ENCODE results near the gene AHNAK2.

The AHNAK2 gene

DNA sequence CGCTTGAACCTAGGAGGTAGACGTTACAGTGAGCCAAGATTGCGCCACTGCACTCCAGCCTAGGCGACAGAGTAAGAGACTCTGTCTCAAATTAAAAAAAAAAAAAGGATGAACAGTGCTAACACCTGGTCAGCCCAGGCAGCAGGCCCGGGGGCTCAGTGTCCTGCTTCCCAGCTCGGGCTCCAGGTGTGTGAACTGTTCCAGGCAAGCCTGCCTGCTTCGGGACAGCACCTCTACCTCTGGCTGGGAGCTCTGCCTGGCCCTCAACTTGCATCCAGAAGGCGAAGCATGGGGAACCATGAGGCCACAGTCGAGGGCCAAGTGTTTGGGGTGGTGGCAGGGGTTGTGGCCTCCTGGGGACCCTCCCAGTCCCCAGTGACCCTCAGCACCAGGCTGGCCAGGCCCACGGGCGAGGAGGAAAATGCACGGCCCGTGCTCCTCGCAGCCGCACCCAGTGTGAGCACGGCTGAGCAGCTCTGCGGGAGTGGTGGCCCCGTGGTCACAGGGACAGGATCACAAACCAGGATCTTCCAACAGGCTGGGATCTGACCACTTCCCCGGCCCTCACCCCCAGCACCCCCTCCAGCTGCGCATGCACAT, 27.3 kb upstream of the AHNAK2 start:
- no peak for TF ChIP-seq GATA2 (IDR thresholded peaks at IDR 0.05; ENCODE audit: low read depth, low read length)
- TF ChIP-seq GATA3 (IDR thresholded peaks at IDR 0.05; ENCODE audit: low read depth, low read length) = no peak

DNA sequence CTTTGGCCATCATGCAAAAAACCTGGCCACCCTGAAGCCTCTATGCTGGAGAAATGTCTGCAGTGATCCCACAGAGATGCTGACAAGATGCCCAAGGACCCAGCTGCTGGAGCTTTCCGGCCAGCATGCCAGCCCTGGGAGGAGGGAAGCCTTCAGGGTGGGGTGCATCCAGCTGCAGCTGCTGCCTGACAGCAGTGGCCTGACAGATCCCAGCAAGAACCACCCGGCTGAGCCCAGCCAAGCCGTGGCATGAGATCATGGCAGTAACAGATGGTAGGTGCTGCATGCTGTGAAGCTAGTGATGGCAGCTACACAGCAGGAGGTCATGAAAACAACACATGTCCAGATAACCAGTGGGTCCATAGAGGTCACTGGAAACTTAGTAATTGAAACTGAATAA, 21.2 kb upstream of the AHNAK2 start:
- TF ChIP-seq GATA3 (IDR thresholded peaks at IDR 0.05; ENCODE audit: low read depth, low read length) (no peak), GATA2 (IDR thresholded peaks at IDR 0.05; ENCODE audit: low read depth, low read length) (no peak)

DNA sequence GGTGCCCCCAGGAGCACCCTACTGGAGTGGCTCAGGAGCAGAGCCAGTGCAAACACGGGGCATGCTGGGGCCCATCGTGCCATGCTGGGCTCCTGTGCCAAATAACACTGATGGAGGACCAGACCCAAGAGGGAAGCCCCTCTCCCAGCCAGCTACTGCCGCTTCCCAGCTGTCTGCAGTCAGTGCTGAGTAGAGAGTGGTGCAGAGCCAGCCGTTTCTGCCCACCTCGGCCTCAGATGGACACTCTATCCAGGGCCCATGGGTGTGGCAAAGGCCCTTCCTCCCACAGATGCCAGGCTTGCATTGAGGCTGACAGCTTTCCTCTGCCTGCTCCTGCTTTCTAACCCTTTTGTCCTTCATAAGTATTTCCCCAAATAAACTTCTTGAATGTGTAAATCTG, 20.6 kb upstream of the AHNAK2 start:
- TF ChIP-seq GATA2 (IDR thresholded peaks at IDR 0.05; ENCODE audit: low read depth, low read length) = no peak
- no peak for TF ChIP-seq GATA3 (IDR thresholded peaks at IDR 0.05; ENCODE audit: low read depth, low read length)

GRCh38 chr14:104996483-104996882, 18.3 kb upstream of the AHNAK2 start:
- TF ChIP-seq GATA3 (IDR thresholded peaks at IDR 0.05; ENCODE audit: low read depth, low read length) (no peak), GATA2 (IDR thresholded peaks at IDR 0.05; ENCODE audit: low read depth, low read length) (no peak)

DNA sequence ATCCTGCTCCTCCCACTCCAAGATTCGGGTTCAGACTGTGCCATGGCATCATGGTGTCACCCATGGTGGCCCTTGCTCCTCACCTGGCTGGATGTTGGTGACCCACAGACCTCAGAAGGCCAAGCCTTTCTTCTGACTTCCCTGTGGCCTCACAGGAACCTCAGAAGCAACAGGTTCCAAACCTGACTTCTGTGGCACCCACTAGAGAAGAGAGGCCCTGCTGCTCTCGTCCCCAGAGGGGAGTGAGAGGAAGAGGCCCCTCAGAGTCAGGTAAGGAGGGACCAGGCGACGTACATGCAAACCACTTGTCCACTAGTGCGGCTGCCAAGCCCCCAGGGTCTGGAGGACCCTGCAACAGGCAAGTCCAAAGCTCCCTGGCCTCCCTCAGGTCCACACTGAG, 17.9 kb upstream of the AHNAK2 start:
- TF ChIP-seq GATA2 (IDR thresholded peaks at IDR 0.05; ENCODE audit: low read depth, low read length) (no peak), GATA3 (IDR thresholded peaks at IDR 0.05; ENCODE audit: low read depth, low read length) (no peak)

- TF ChIP-seq GATA3 (IDR thresholded peaks at IDR 0.05; ENCODE audit: low read depth, low read length) (no peak), GATA2 (IDR thresholded peaks at IDR 0.05; ENCODE audit: low read depth, low read length) (no peak)
These were observed 16.8 kb upstream of the AHNAK2 start for GRCh38 chr14:104994978-104995377.

GRCh38 chr14:104993808-104994591, 15.8 kb upstream of the AHNAK2 start:
- TF ChIP-seq GATA2 (IDR thresholded peaks at IDR 0.05; ENCODE audit: low read depth, low read length) = no peak
- TF ChIP-seq GATA3 (IDR thresholded peaks at IDR 0.05; ENCODE audit: low read depth, low read length) = no peak

DNA sequence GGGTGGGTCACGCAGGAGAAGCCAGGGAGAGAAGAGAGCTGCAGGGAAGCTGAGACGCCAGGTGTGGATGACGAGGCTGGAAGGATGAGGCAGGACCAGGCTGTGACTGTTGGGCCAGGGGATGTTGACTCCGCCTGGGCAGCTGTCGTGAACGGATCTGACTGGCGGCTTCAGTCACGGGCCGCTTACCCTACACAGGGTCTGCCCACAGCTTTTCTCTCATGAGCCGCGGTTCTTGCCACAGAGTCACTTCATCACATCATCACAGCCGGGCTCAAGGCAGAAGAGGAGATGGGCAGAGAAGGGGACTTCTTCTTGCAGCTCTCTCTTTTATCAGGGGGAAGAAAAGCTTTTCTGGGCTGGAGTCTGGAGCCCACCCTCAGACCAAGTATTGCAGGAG, 15.1 kb upstream of the AHNAK2 start:
- TF ChIP-seq GATA2 (IDR thresholded peaks at IDR 0.05; ENCODE audit: low read depth, low read length) (no peak), GATA3 (IDR thresholded peaks at IDR 0.05; ENCODE audit: low read depth, low read length) (no peak)

GRCh38 chr14:104992501-104992900, 14.3 kb upstream of the AHNAK2 start:
- TF ChIP-seq GATA3 (IDR thresholded peaks at IDR 0.05; ENCODE audit: low read depth, low read length) (no peak), GATA2 (IDR thresholded peaks at IDR 0.05; ENCODE audit: low read depth, low read length) (no peak)

DNA sequence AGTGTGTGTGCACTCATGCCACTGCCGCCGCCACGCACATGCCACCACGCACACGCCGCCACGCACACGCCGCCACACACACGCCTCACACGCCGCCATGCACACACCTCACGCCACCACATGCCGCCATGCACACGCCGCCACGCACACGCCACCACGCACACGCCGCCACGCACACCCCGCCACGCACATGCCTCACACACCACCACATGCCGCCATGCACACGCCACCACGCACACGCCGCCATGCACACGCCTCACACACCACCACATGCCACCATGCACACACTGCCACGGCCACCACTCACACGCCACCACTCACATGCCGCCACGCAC, 13.7 kb upstream of the AHNAK2 start:
- no peak for TF ChIP-seq GATA2 (IDR thresholded peaks at IDR 0.05; ENCODE audit: low read depth, low read length)
- no peak for TF ChIP-seq GATA3 (IDR thresholded peaks at IDR 0.05; ENCODE audit: low read depth, low read length)

- TF ChIP-seq GATA2 (IDR thresholded peaks at IDR 0.05; ENCODE audit: low read depth, low read length) (no peak), GATA3 (IDR thresholded peaks at IDR 0.05; ENCODE audit: low read depth, low read length) (no peak)
These were observed 11.8 kb upstream of the AHNAK2 start for GRCh38 chr14:104989951-104990303.

DNA sequence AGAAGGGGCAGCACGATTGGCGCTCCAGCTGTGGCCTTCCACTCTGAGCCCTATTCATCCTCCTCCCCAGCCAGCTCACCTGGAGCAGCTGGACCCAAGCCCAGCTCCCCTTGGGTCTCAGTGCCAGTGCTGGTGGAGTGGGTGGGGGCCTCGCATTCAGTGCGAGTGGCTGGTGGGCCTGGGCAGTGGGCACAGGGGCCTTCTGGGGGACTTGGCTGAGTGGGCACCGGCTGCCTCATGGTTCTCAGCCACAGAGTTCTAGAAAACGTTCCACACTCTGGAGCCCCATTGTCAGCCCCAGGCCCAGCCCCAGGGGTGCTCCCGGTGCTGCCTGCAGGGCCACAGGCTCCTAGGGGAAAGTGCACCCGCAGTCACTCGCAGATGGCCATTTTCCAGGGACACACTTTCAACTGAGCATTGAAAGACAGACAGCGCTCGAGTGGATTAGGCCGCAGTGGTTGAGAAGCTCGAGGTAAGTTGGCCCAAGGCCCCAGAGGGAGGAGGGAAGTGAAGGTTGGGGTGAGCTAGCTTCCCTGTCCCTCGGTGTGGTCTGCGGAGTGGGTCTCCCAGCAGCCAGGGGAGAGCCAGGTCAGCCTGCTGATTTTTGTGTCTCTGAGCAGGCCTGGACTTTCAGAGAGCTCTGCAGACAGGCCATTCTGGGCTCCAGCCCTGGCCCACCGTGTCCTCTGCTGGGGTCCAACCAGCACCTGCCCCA, 11.2 kb upstream of the AHNAK2 start:
- TF ChIP-seq GATA2 (IDR thresholded peaks at IDR 0.05; ENCODE audit: low read depth, low read length) (no peak), GATA3 (IDR thresholded peaks at IDR 0.05; ENCODE audit: low read depth, low read length) (no peak)

GRCh38 chr14:104986487-104987164, 8.5 kb upstream of the AHNAK2 start:
- TF ChIP-seq GATA3 (IDR thresholded peaks at IDR 0.05; ENCODE audit: low read depth, low read length) (no peak), GATA2 (IDR thresholded peaks at IDR 0.05; ENCODE audit: low read depth, low read length) (no peak)

DNA sequence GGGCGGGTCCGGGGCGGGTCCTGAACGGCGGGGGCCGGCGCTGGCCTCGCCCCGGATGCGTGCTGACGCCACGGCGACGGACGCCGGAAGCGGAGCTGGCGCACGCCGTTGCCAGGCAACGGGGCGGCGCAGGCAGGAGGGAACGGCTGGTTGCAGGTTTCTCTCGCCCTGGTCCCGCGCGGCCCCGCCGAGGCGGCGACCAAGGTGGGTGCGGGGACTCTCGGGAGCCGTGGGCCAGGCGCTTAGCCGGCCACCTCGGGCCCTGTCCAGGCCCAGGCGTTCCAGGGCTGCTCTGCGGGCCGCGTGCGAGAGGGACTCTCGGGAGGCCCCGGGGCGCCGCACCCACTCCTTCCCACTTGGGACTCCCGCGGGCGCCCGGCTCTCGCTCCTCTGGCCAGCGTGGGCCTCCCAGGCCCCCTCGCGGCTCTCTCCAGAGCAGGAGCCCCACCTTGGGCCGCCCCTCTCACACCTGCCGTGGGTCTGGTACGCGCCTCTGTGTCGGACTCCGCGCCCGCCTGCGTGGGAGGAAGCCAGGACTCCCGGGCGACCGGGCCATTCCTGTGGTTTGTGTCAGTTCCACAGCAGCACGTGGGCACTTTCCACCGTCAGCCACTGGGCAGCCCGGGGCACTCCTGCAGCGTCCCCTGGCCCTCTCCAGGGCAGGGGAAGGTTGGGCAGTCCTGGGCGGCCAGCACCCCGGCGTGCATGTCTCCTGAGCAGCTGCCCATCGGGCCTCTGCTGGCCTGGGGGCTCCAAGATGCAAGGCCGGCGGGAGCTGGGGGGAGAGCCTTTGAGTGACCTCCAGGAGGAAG, 7.7 kb upstream of the AHNAK2 start, which contains the start of gene CLBA1:
Gene CLBA1, plus strand, starts transcription at position 114 of the 812 bp plus-strand sequence. Its CDS starts 644 bp downstream, at position 758.
- TF ChIP-seq GATA3 (IDR thresholded peaks at IDR 0.05; ENCODE audit: low read depth, low read length) (no peak), GATA2 (IDR thresholded peaks at IDR 0.05; ENCODE audit: low read depth, low read length) (no peak)
